GM18873 (cell line): Measurements from ENCODE around the gene CHPF2.

Experiments
- ATAC-seq: cut with Tn5 transposase; IDR thresholded peaks from one replicate; pipeline ENCODE4 v1.9.1; 2021; ENCODE audit warnings: mild to moderate bottlenecking, moderate library complexity, moderate number of reproducible peaks; ENCODE audit not compliant: unreplicated experiment, low FRiP score

The CHPF2 gene

DNA sequence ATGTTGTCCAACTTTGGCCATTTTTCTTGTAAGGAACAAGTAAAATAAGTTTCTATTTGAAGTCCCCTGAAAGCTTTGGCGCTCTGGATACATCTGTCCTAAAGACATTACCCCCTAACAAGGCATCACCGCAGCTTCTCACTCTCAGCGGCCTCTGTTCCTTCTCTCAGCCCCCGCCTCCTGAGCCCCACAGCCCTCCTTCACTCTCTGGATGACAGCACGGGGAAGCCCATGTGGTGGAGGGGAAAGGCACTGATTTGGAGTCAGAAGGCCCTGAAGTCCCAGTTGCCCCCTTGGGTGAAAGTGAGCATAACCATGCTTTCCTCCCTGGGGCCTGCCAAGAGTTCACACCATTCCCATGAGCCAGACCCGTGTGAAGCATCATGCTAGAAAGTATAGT, 26.6 kb upstream of the CHPF2 start:
- ATAC-seq, result no peak

DNA sequence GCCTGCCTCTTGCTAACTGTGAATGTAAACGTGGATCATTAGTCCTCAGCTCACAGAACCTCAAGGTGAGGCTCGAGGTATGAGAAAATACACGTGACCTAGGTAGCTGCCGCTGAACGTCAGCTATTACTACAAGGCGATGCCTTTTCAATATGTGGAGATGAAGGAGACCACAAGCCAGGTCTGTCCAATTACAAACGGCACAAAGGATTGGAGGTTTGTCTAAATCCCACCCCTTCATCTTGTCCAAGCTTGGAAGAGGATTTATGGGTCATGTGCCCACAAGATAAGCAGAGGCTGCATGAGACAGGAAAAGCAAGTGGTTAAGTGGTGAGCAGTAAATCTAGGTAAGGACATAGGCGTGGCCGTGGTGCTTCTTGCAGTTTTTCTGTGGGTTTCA, 25.4 kb upstream of the CHPF2 start:
- no peak for ATAC-seq

DNA sequence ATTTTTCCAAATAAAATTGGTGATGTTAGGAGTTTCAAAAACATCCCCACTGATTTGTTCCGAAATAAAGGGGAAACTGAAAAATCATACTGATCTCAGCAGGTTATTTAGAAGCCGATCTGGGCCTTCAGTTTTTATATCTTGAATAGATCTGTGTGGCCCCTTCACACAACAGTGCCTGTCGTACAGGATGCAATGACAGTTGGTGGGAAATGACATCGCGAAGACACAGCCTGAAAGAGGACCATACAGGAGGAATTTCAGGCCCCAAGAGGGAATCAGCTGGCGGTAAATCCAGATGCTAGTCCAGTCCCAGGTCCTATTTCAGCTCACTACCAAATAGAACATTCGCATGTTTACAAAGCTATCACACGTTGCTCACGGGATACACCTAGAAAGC, 25.0 kb upstream of the CHPF2 start:
- no peak for ATAC-seq

- no peak for ATAC-seq
Observed at GRCh38 chr7:151207804-151208203, 24.5 kb upstream of the CHPF2 start.

DNA sequence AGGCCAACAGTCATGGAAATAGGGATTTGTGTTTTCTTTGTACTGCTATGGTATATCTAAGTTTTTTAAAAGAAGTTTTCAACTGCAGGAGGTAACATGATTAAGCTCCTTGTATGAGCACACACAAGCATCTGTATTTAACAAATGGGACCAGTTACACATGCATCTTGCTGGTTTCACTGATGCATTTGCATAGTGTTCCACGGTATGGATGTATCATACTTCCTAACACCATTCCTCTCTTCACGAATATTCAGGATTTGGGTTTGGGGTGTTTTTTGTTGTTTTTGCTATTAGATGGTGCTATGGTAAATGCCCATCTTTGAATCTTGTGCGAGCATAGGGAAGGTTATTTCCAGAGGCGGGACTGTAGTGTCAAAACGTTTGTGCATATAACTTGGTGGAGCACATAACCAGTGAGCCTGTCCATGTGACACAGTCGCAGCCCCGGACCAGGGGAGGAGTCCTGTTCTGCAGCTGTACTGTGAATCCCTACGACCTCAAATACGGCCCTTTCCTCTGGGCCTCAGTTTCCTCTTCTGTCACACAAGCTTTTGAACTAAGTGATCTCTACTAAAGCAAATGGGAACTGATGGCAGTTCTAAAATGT, 23.9 kb upstream of the CHPF2 start:
- ATAC-seq, result no peak

DNA sequence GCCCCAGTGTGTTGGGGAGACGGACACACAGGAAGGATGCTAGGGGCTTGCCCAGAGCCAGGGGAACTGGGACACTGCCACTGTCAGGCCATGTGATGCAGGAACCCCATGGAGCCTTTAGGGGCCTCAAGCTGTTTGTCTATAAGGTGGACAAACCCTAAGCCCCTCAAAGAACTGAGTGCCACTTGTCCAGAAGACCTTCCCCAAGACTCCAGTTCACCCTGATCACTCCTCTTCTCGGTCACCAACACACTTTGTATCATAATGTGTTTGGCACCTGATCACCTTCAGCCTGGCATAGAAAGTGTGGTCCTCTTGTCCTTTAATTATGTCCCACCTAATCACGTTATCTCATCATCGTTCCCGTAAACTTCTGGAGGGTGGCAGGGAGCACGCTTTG, 22.7 kb upstream of the CHPF2 start:
- no peak for ATAC-seq

DNA sequence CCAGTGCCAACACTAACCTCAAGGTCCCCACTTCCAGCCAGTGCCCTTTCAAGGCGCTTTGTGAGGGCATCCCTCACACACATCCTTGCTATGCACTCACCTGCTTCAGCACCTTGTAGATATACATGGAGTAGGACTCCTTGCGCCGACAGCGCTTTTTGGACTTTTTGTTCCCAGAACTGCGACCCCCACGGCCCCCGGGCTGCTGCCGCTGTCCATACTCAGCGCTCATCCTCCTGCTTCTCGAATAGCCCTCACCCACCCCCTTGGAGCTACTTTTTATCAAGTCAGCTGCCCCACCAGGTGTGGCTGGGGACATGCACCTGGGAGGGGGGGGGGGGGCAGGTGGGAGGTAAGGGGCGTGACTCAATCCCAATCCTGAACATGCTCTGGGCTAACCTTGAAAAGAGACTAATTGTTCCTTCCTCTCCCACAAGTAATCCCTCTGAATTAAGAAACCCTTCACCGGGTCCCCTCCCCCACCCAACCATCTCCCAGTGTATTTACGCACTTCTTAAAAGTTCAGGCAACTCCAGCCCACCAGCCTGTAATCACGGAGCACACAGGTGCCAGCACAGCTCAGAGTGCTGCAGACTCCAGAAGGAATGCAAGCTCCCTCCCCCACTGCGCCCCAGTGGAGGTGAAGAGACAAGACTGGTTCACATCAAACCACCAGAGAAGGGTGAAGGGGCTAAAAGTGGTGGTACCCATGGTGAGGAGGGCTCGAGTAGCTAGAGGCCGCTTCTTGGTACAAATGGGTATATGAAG, 22.0 kb upstream of the CHPF2 start, which contains the start of gene H2BK1:
Gene H2BK1 (minus strand): TSS at position 402 of the 768 bp plus-strand sequence. CDS start 170 bp downstream, at position 232.
- ATAC-seq, result no peak

DNA sequence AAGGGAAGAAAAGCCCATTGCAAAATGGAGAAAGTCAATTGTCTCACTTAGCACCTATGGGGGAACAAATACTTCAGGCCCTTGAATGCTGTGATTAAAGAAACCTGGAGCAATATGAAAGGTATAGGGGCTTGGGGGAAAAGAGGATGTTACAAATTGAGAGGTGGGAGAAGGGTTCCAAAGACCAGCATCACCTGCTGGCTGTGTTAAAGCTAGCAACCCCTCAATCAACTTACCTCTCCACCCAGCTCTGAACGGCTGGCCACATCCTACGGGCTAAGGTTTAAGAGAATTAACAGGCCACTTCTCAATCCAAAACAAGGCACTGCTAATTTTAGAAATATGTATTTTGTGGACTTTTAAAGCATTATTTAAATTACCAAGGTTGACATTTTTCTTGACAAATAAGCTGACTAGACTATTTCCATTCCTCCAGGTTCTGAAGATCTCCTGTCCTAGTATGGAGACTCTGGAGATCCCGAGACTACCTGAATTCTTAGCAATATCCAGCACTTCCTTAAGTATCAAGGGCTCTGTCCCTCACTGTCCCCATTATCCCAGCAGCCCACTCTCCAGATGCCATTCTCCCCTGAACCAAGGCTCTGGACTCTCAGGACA, 21.0 kb upstream of the CHPF2 start:
- ATAC-seq, result no peak

DNA sequence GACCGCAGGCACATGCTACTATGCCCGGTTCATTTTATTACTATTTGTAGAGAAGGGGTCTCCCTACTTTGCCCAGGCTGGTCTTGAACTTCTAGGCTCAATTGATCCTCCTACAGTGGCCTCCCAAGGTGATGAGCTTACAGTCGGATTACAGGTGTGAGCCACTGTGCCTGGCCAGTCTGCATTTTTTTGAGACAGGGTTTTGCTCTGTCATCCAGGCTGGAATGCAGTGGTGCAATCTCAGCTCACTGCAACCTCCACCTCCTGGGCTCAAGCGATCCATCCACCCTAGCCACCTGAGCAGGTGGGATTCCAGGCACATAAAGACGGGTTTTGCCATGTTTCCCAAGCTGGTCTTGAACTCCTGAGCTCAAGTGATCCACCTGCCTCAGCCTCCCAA, 19.7 kb upstream of the CHPF2 start:
- ATAC-seq, result no peak

- ATAC-seq, result no peak
Observed at GRCh38 chr7:151213826-151214225, 18.5 kb upstream of the CHPF2 start.

- ATAC-seq, result no peak
Observed at GRCh38 chr7:151215396-151215795, 16.9 kb upstream of the CHPF2 start.

- no peak for ATAC-seq
Observed at GRCh38 chr7:151218170-151218569, 14.1 kb upstream of the CHPF2 start.

DNA sequence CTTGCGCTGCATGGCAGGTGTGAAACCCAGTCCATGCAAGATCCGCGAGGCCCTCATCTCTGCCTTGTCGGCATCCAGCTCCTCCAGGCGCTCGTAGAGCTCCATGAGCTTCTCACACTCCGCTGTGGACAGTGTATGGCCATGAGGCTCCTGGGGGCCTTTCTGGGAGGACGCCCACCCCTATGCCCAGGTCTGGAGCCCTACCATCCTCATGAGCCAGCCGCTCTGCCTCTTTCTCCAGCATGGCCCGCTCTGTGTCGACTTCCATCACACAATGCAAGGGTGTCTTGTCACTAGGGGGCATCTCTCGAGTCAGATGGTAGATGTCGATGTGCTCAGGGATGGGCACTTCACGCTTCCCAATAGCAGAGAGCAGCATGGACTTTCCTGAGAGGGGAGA, 8.6 kb upstream of the CHPF2 start:
- ATAC-seq, result no peak

DNA sequence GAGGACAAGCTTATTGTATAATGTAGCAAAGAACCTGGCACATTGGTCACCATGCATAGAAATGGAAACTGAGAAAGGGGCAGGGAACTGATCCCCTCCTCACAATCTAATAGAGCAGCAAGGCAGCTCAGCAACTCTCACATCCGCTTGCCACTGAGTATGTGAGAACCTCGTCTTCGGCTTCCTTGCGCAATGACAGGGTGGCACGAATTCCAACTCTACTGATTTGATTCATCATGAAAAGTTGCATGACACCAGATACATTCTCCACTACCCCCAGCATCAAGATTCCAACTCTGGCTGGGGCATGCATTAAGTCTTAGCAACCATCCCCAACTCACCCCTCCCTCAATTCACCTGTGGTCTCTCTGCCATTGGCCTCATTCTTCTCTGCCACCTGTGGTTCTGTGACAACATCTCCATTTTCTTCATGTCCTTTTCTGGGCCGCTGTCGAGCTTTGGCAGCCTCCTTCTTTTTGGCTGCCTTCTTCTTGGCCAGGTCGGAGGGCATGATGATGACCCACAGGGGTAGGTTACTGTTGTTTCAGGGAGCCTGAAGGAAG, 6.3 kb upstream of the CHPF2 start:
- ATAC-seq, result no peak

- no peak for ATAC-seq
Observed at GRCh38 chr7:151226560-151226874, 5.8 kb upstream of the CHPF2 start.

- peak; percentile 98 for ATAC-seq
Observed at GRCh38 chr7:151226875-151227782, 5.2 kb upstream of the CHPF2 start, which contains the start of gene ABCF2. ABCF2 (minus strand) TSS chr7:151227205; CDS start chr7:151226458, 747 bp downstream.

DNA sequence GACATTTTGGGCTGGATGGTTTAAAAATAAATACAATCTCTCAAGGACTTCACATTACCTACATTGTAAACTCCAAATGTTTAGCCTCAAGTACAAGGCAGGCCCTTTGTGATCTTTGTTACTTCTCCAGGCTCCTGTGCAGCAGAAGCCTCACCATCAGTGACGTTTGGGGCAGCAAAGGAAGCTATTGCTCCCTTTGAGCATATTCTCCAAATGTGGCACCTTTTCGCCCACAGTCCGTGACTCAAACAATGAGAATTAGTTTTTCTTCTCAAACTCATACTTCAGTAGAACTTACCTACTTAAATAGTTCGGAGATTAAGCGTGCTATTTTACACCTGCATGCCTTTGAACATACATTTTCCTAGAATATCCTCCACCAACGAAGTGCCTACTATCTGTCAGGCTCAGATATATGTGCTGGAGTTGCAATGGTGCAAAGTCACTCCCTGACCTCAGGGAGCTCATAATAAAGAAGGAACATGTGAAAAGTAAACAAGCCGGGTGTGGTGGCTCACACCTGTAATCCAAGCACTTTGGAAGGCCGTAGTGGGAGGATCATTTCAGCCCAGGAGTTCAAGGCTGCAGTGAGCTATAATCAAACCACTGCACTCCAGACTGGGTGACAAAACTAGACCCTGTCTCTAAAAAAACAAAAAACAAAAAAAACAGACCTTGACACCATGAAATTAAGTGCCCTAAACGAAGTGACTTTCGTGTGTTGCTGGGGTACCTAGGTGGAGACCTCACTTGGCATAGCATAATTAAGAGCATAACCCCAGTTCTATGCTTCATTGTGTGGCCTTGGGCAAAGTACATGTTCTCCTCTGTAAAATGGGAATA, 4.0 kb upstream of the CHPF2 start:
- no peak for ATAC-seq

GRCh38 chr7:151229249-151229648, 3.0 kb upstream of the CHPF2 start:
- ATAC-seq, result no peak

- no peak for ATAC-seq
Observed at GRCh38 chr7:151231080-151231479, 1.2 kb upstream of the CHPF2 start.
